ENCODE measurements around the gene CASP8. TPM values are rescaled to one million over a fixed set of nuclear protein-coding genes. Genes with fewer than 3 reads are reported as not detected.

CASP8 gene
- total and polyA plus RNA-seq, 9 of the 15 experiments (the other 6 are each of a cell fraction or from before 2014, with no cell fraction given): 10.2 to 31.4 (median 19.4) TPM

DNA sequence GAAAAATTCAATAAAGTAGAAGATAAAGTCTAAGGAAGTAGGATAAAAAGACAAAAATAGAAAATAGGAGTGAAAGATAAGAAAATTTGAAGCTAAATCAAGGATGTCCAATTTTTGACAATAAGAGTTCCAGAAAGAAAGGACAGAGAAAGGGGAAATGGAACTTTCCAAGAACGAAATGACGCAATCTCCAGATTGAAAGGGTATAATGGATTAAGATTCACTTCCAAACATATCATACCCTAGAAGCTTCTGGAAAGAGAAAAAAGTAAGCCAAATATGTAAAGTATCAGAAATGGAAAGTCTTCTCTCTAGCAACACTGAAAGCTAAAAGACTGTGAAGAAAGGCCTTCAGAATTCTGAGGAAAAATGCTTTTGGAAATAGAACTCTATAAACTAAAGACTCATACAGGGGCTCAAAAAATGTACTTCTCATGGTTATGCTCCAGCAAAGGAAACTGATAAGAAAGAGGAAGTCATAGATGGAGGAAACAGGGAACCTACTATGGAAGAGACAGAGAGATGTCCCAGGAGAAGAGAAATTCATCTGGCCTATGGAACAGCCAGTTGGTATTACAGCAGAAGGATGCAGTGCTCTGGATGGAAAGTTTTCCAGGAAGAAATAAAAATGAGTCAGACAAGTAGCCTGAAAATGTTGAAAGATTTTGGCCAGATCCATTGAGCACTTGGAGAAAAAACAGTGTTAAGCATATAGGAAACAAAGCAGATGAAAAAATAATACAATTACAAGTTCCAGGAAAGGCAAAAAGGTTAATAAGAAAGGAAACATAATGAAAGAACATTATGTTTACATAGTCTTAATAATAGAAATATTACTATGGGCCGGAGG is 20.1 kb downstream of the CASP8 start:
- ATAC-seq (no peak), DNase-seq (ENCODE audit: extremely low read depth in 1 of 4, low spot score in 3 of 4) (no peak), FAIRE-seq (no peak)
- Histone ChIP-seq H3K9me1 (ENCODE audit: control insufficient read depth, insufficient read depth, low read length) (no peaks in the 10 kb centered on the region), H3K9me3 (replicated peaks; ENCODE audit: control insufficient read depth, insufficient read depth, low read depth, low read length) (no peaks in the 10 kb centered on the region), H3K9ac (ENCODE audit: insufficient read depth in 1 of 2, low read depth in 2 of 2, low read length in 2 of 2) (no peak overlapping the region), H3K4me2 (ENCODE audit: insufficient read depth, low read length) (no peak overlapping the region), H3K4me1 (replicated peaks in 1 of 2; ENCODE audit: control insufficient read depth in 2 of 2, insufficient read depth in 2 of 2, low read length in 2 of 2) (no peaks in the 10 kb centered on the region; a peak in 1 of 5 replicates), H3K27ac (ENCODE audit: extremely low read depth, low read depth, low read length) (no peak overlapping the region), H4K20me1 (replicated peaks; ENCODE audit: control insufficient read depth, insufficient read depth, low read length) (no peaks in the 10 kb centered on the region), H3K4me3 (no peak overlapping the region), H3K27me3 (ENCODE audit: control insufficient read depth in 2 of 2, insufficient read depth in 2 of 2, low read length in 2 of 2) (no peaks in the 10 kb centered on the region), H3K79me2 (ENCODE audit: control insufficient read depth, insufficient read depth, low read length) (no peaks in the 10 kb centered on the region), H2AFZ (ENCODE audit: low read depth, low read length) (no peak overlapping the region), H3K36me3 (ENCODE audit: control insufficient read depth, insufficient read depth, low read length) (peaks cover 44% of the 10 kb centered on the region; the same call in 2 of the 3 replicates)
- CTCF ChIA-PET (ENCODE audit: low intra/inter-chr PET ratio): no interaction called here
- 96% methylated on average over 3 of the region's 3 CpGs for WGBS (ENCODE audit: insufficient coverage, low coverage, missing lambda C conversion rate)
- intact Hi-C loops (cut with micrococcal nuclease) (no loop called here), in situ Hi-C loops (cut with MboI) (no loop called here)
- POLR2A ChIA-PET: no interaction called here
- TF ChIP-seq EP300 (IDR thresholded peaks at IDR 0.05; ENCODE audit: low read length) (no peak), CCAR2 (IDR thresholded peaks at IDR 0.05; ENCODE audit: low read depth, low read length) (no peak), NFYB (IDR thresholded peaks at IDR 0.05; ENCODE audit: extremely low read depth, insufficient read length) (no peak), SPI1 (IDR thresholded peaks at IDR 0.05; ENCODE audit: borderline replicate concordance, low read depth, low read length) (peak; percentile 85), CEBPG (CRISPR knock-in tag; IDR thresholded peaks at IDR 0.05) (no peak), CEBPG (tag; conservative IDR thresholded peaks at IDR 0.05 in 1 of 2, IDR thresholded peaks at IDR 0.05 in 1 of 2) (peak; percentile 23 to 51; a peak in 1 of 4 replicates), CEBPB (tag; IDR thresholded peaks at IDR 0.05) (peak; percentile 71), ZC3H11A (IDR thresholded peaks at IDR 0.05; ENCODE audit: low read depth, low read length) (no peak)
- TF ChIP-seq, protein P1, sequence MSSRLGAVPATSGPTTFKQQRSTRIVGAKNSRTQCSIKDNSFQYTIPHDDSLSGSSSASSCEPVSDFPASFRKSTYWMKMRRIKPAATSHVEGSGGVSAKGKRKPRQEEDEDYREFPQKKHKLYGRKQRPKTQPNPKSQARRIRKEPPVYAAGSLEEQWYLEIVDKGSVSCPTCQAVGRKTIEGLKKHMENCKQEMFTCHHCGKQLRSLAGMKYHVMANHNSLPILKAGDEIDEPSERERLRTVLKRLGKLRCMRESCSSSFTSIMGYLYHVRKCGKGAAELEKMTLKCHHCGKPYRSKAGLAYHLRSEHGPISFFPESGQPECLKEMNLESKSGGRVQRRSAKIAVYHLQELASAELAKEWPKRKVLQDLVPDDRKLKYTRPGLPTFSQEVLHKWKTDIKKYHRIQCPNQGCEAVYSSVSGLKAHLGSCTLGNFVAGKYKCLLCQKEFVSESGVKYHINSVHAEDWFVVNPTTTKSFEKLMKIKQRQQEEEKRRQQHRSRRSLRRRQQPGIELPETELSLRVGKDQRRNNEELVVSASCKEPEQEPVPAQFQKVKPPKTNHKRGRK (tag; IDR thresholded peaks at IDR 0.05): 0 out of 2 replicates have a peak, but pooled peaks have one; percentile 41
- TF ChIP-seq, protein P2, sequence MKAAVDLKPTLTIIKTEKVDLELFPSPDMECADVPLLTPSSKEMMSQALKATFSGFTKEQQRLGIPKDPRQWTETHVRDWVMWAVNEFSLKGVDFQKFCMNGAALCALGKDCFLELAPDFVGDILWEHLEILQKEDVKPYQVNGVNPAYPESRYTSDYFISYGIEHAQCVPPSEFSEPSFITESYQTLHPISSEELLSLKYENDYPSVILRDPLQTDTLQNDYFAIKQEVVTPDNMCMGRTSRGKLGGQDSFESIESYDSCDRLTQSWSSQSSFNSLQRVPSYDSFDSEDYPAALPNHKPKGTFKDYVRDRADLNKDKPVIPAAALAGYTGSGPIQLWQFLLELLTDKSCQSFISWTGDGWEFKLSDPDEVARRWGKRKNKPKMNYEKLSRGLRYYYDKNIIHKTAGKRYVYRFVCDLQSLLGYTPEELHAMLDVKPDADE (conservative IDR thresholded peaks at IDR 0.05; ENCODE audit: control insufficient read depth, low read depth, low read length): no peak
- no TSS peak for BruUV-seq (replicated peaks)
